HUES48 (cell line): ENCODE measurements around the gene PARK7.

Source experiments
- H3K27ac ChIP-seq: one replicate; pipeline ENCODE4 v1.7.0; 2013; ENCODE audit warnings: low read depth, low read length, inconsistent platforms
- H3K27me3 ChIP-seq: 2 replicates; pipeline ENCODE4 v1.6.1; 2013; ENCODE audit warnings: mild to moderate bottlenecking, low read length; ENCODE audit not compliant: control insufficient read depth, insufficient read depth
- H3K36me3 ChIP-seq: 2 replicates; pipeline ENCODE4 v1.6.1; 2013; ENCODE audit warnings: low read length; ENCODE audit not compliant: control insufficient read depth, insufficient read depth
- H3K4me1 ChIP-seq: 2 replicates; pipeline ENCODE4 v1.6.1; 2013; ENCODE audit warnings: mild to moderate bottlenecking, low read length; ENCODE audit not compliant: control insufficient read depth, insufficient read depth
- H3K4me3 ChIP-seq: 2 replicates; pipeline ENCODE4 v1.5.1; 2013; ENCODE audit warnings: mild to moderate bottlenecking, low read depth, low read length
- H3K9ac ChIP-seq: 2 replicates; pipeline ENCODE4 v1.6.1; 2013; ENCODE audit warnings: mild to moderate bottlenecking, low read depth, low read length, moderate library complexity
- H3K9me3 ChIP-seq: 2 replicates; pipeline ENCODE4 v1.6.1; 2013; ENCODE audit warnings: low read length; ENCODE audit not compliant: control insufficient read depth, insufficient read depth

PARK7 gene

DNA sequence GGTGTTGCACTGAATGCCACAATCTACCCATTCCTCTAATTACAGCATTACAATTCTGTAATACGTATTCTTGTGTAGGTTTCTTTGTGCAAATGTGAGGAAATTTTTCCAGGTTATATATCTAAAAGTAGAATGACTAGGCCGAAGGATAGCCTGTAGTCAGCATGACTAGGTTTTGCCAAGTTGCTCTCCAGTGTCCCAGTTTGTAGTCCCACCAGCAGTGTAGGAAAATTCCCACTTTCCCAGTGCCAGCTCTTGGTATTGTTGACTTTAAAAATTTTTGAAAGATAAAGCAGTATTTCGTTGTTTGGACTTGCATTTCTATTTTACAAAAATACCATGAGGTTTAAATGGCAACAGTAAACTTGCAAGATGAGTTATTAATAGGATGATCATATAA is 3.0 kb downstream of the PARK7 start:
- Histone ChIP-seq H3K36me3 (peaks cover 64% of the 10 kb centered on the region), H3K4me1 (peaks cover 5% of the 10 kb centered on the region; the same call in 1 of the 2 replicates), H3K9ac (no peak overlapping the region), H3K27me3 (no peaks in the 10 kb centered on the region), H3K9me3 (no peaks in the 10 kb centered on the region), H3K27ac (no peak overlapping the region), H3K4me3 (no peak overlapping the region)

- Histone ChIP-seq H3K4me1 (peaks cover 5% of the 10 kb centered on the region; the same call in 1 of the 2 replicates), H3K4me3 (no peak overlapping the region), H3K9me3 (no peaks in the 10 kb centered on the region), H3K36me3 (peaks cover 88% of the 10 kb centered on the region), H3K27me3 (no peaks in the 10 kb centered on the region), H3K9ac (no peak overlapping the region), H3K27ac (no peak overlapping the region)
Measured at GRCh38 chr1:7967196-7967595, 5.7 kb downstream of the PARK7 start.

GRCh38 chr1:7967651-7968050 is 6.1 kb downstream of the PARK7 start:
- Histone ChIP-seq H3K36me3 (peaks cover 89% of the 10 kb centered on the region), H3K9ac (no peak overlapping the region)

DNA sequence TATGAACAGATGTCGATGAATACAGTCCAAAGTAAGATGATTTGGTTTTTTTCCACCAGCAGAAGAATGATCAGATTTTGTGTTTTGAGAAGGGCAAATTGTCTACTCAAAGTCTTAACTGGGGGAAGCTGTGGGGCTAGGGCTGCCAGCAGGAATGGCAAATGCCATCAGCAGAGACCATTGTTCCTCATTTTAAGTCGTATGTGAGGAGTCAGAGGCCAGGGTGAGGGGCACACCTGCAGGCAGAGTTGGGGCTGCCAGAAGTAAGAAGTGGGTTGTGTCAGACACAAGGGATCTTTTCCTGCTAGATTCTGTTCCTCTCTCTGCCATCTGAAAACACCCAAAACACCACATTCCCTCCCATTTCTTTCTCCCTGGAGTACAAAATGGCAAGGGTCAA is 8.7 kb downstream of the PARK7 start:
- no peaks in the 10 kb centered on the region for H3K4me1 ChIP-seq
- H3K36me3 ChIP-seq: peaks cover 70% of the 10 kb centered on the region
- no peaks in the 10 kb centered on the region for H3K9me3 ChIP-seq

More at GRCh38 chr1:7967651-7968050, 6.1 kb downstream of the PARK7 start:
- no peaks in the 10 kb centered on the region for H3K9me3 ChIP-seq
- no peak overlapping the region for H3K27ac ChIP-seq
- H3K4me3 ChIP-seq: no peak overlapping the region
- peaks cover 2% of the 10 kb centered on the region; the same call in 1 of the 2 replicates for H3K4me1 ChIP-seq
- H3K27me3 ChIP-seq: no peaks in the 10 kb centered on the region

GRCh38 chr1:7971024-7971423 is 9.5 kb downstream of the PARK7 start:
- Histone ChIP-seq H3K4me3 (no peak overlapping the region), H3K27me3 (no peaks in the 10 kb centered on the region), H3K9ac (no peak overlapping the region), H3K36me3 (peaks cover 68% of the 10 kb centered on the region), H3K9me3 (no peaks in the 10 kb centered on the region), H3K4me1 (no peaks in the 10 kb centered on the region), H3K27ac (no peak overlapping the region)

More for the DNA sequence above, 8.7 kb downstream of the PARK7 start:
- Histone ChIP-seq H3K27me3 (no peaks in the 10 kb centered on the region), H3K9ac (no peak overlapping the region), H3K4me3 (no peak overlapping the region), H3K27ac (no peak overlapping the region)

DNA sequence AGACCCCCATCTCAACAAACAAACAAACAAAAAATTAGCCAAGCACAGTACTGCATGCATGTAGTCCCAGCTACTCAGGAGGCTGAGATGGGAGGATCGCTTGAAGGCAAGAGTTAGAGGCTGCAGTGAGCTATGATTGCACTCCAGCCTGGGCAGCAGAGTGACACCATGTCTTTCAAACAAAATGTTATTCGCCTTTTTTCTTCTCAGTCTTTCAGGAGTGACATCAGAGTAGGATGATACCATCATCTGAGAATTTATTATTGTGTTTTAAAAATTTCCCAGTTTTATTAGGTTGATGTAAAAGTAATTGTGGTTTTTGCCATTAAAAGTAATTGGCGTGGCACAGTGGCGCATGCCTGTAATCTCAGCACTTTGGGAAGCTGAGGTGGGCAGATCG is 10.8 kb downstream of the PARK7 start:
- H3K27ac ChIP-seq: no peak overlapping the region
- H3K27me3 ChIP-seq: no peaks in the 10 kb centered on the region
- no peak overlapping the region for H3K4me3 ChIP-seq
- H3K4me1 ChIP-seq: no peaks in the 10 kb centered on the region
- H3K9ac ChIP-seq: no peak overlapping the region
- H3K36me3 ChIP-seq: peaks cover 66% of the 10 kb centered on the region
- no peaks in the 10 kb centered on the region for H3K9me3 ChIP-seq

GRCh38 chr1:7973086-7973485 is 11.6 kb downstream of the PARK7 start:
- Histone ChIP-seq H3K36me3 (peaks cover 65% of the 10 kb centered on the region), H3K9ac (no peak overlapping the region), H3K4me3 (no peak overlapping the region), H3K27ac (no peak overlapping the region), H3K27me3 (no peaks in the 10 kb centered on the region), H3K9me3 (no peaks in the 10 kb centered on the region), H3K4me1 (no peaks in the 10 kb centered on the region)

DNA sequence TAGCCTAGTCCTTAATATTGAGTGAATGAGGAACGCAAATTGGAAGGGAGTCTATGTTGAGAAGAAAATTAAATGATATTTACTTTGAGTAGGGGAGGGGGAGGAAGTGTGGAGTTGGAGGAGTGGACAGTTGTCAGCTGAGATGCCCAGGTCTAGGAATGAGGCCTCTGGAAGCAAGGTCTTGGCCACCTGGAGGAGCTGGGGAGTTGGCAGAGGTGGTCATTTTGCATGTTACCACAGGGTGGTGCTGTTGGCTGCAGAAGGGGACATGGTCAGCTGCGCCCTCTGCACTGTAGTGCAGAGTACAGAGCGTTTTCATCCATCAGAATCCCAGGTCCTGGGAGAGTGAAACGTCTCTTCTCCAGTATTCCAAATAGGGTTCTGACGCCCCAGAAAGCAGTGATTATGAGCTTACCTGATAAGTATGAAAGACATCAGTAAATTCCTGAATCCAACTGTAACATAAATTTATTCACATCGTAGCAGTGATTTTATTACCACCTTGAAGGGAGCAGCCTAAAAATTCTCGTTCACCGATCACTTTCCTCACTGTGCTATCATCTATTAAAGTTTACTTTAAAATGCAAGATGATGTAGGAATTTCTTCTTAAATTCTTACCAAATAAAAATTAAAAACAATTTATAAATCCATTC is 13.8 kb downstream of the PARK7 start:
- Histone ChIP-seq H3K9ac (no peak overlapping the region), H3K27me3 (no peaks in the 10 kb centered on the region), H3K36me3 (peaks cover 64% of the 10 kb centered on the region), H3K27ac (no peak overlapping the region), H3K9me3 (no peaks in the 10 kb centered on the region), H3K4me1 (no peaks in the 10 kb centered on the region), H3K4me3 (no peak overlapping the region)

- no peaks in the 10 kb centered on the region for H3K27me3 ChIP-seq
- no peak overlapping the region for H3K27ac ChIP-seq
- H3K36me3 ChIP-seq: peaks cover 80% of the 10 kb centered on the region
- no peaks in the 10 kb centered on the region for H3K9me3 ChIP-seq
- H3K4me3 ChIP-seq: no peak overlapping the region
- peaks cover 4% of the 10 kb centered on the region for H3K4me1 ChIP-seq
- no peak overlapping the region for H3K9ac ChIP-seq
Measured at GRCh38 chr1:7980984-7981383, 19.5 kb downstream of the PARK7 start.

DNA sequence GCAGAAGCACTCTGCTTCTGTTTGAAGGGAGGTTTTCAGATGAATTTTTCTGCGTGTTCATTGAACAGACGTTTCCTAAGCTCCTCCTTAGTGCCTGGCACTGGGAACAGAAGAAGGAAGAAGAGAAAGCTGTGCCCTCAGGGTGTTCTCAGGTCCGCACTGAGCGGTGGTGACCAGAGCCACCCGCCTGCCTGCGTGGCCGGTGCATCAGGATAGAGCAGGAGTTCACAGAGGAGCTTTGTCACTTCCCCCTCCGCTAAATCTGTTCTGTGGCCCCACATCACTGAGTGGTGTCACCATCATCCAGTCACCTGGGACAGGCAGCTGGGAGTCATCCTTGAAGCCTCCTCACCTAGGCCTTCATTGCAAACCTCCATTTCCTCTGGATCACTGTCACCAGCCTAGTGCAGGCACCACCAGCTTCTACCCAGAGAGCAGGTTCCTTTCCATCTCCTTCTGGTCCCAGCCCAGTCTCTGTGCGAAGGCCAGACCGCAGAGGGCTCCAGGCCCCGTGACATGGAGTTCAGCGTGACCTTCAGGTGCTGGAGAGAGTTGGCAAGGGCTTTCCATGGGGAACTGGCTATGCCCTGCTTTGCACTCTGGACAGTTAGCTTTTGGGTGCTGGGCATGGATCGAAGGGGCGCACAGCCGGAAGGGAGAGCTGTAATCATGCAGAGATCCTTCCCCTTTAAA is 21.7 kb downstream of the PARK7 start:
- Histone ChIP-seq H3K9ac (no peak overlapping the region), H3K9me3 (no peaks in the 10 kb centered on the region), H3K27me3 (no peaks in the 10 kb centered on the region), H3K4me1 (peaks cover 4% of the 10 kb centered on the region), H3K4me3 (no peak overlapping the region), H3K27ac (no peak overlapping the region), H3K36me3 (peaks cover 67% of the 10 kb centered on the region)

DNA sequence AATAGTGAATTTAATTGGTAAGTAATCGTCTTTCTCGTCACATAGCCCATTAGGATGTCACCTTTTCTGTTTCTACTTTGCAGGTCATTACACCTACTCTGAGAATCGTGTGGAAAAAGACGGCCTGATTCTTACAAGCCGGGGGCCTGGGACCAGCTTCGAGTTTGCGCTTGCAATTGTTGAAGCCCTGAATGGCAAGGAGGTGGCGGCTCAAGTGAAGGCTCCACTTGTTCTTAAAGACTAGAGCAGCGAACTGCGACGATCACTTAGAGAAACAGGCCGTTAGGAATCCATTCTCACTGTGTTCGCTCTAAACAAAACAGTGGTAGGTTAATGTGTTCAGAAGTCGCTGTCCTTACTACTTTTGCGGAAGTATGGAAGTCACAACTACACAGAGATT is 23.3 kb downstream of the PARK7 start:
- no peaks in the 10 kb centered on the region for H3K27me3 ChIP-seq
- H3K36me3 ChIP-seq: peaks cover 52% of the 10 kb centered on the region
- no peaks in the 10 kb centered on the region for H3K9me3 ChIP-seq
- peaks cover 4% of the 10 kb centered on the region for H3K4me1 ChIP-seq
- H3K9ac ChIP-seq: no peak overlapping the region
- no peak overlapping the region for H3K27ac ChIP-seq
- no peak overlapping the region for H3K4me3 ChIP-seq
